Right lobe of liver (tissue), 6 donors: Measurements from ENCODE around the gene TBCCD1. TPM values are rescaled to one million over a fixed set of nuclear protein-coding genes. Genes with fewer than 3 reads are reported as not detected.

Experiments
- ATAC-seq, 4 donors: fragments of 200-7000 bp; cut with Tn5 transposase; one replicate each; pipeline ENCODE4 v1.9.1; 2020; ENCODE audit warnings: mild to moderate bottlenecking in 4 of 4, moderate library complexity in 4 of 4
- DNase-seq, 3 donors: peaks; one replicate each; pipeline ENCODE4 v3.0.0-alpha.2; 2020
- H3K27ac ChIP-seq, 3 donors: fragments of 200-600 bp; one replicate each; pipeline ENCODE4 v1.8.0; 2022
- H3K27me3 ChIP-seq, 2 donors: fragments of 200-600 bp; one replicate each; pipeline ENCODE4 v1.8.0; 2022
- H3K36me3 ChIP-seq, 4 donors: fragments of 200-600 bp; sonication (generic) in 1 of 4; one replicate each; pipeline versions ENCODE4 v1.5.1 to v1.8.0; 2017 to 2022; ENCODE audit warnings: control low read depth in 1 of 4
- H3K4me1 ChIP-seq, 4 donors: fragments of 200-600 bp; sonication (generic) in 1 of 4; one replicate each; pipeline versions ENCODE4 v1.5.1 to v1.8.0; 2017 to 2022; ENCODE audit warnings: control low read depth in 1 of 4
- H3K4me3 ChIP-seq, 3 donors: fragments of 200-600 bp; one replicate each; pipeline ENCODE4 v1.8.0; 2022
- H3K9me3 ChIP-seq, 4 donors: fragments of 200-600 bp; sonication (generic) in 1 of 4; one replicate each; pipeline versions ENCODE4 v1.5.1 to v1.8.0; 2017 to 2022; ENCODE audit warnings: control low read depth in 1 of 4
- POLR2A ChIP-seq: fragments of 450-650 bp; IDR thresholded peaks from one replicate; pipeline ENCODE4 v1.6.1; 2017; ENCODE audit warnings: antibody characterized with exemption, mild to moderate bottlenecking
- WGBS: methylation state at CpG from one replicate; pipeline ENCODE4 v1.1.6; 2018; ENCODE audit warnings: low coverage, low lambda C conversion rate; ENCODE audit not compliant: insufficient coverage; ENCODE audit errors: missing lambda C conversion rate; 5-methylcytosine and 5-hydroxymethylcytosine counted together
- intact Hi-C, 2 donors: fragments of 100-400 bp; cut with DNase I; formaldehyde crosslinking; loops; one replicate each; pipeline versions ENCODE4 v1.11.2 to v1.14.1; 2022
- total RNA-seq, 6 experiments: library from RNA; depleted of rRNA in 2 of 6; stranded (reverse); fragments of >200 nt in 2 of 6; fragmentation: NEBNext Ultra II Directional in 3 of 6; extraction: Animal tissue kit (Norgen Biotek cat#: 25700) in 3 of 6; gene quantifications; one replicate each; pipeline versions ENCODE4 v1.1.0 to v1.2.4, GENCODE V29; 2016 to 2023
- TF ChIP-seq, protein P1 (sequence below), 4 donors: fragments of 200-600 bp in 3 of 4; fragments of 450-650 bp in 1 of 4; IDR thresholded peaks; one replicate each; pipeline versions ENCODE4 v1.5.1 to v1.8.0; 2016 to 2022; ENCODE audit warnings: antibody characterized with exemption in 4 of 4, mild to moderate bottlenecking in 2 of 4
- donor health status: DM: no; HTN: yes; CAD: no.
- donor health status: DM: no; HTN: no; CAD: no.
- donor health status: DM: no; HTN: no; CAD: no.
- donor health status: DM: no; HTN: yes; CAD: no.
- donor health status: DM: no; HTN: yes; CAD: no.

TBCCD1 gene
- total RNA-seq, 6 experiments from 2014 or later, result 6.7 to 8.7 (median 7.5) TPM

DNA sequence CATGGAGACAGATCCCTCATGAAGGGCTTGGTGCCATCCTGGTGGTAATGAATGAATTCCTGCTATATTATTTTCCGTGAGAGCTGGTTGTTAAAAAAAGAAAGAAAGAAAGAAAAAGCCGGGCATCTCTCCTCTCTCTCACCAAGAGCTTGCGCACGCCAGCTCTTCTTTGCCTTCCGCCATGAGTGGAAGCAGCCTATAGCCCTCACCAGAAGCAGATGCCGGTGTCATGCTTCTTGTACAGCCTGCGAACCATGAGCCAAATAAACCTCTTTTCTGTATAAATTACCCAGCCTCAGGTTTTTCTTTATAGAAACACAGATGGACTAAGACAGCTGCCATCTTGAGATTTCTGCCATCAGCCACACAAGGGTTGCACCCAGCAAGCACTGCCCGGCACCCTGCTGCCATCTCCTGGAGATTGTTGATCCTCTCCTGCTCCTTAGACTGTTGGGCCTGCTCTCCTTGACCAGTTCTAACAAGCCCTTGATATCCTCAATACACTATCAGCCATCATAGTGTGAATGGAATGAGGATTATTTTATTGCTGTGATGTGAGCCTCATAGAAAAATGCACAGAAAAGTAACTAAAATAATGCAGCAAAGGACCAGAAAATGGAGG lies 42.2 kb upstream of the TBCCD1 start:
- TF ChIP-seq POLR2A, result no peak
- TF ChIP-seq, protein P1, sequence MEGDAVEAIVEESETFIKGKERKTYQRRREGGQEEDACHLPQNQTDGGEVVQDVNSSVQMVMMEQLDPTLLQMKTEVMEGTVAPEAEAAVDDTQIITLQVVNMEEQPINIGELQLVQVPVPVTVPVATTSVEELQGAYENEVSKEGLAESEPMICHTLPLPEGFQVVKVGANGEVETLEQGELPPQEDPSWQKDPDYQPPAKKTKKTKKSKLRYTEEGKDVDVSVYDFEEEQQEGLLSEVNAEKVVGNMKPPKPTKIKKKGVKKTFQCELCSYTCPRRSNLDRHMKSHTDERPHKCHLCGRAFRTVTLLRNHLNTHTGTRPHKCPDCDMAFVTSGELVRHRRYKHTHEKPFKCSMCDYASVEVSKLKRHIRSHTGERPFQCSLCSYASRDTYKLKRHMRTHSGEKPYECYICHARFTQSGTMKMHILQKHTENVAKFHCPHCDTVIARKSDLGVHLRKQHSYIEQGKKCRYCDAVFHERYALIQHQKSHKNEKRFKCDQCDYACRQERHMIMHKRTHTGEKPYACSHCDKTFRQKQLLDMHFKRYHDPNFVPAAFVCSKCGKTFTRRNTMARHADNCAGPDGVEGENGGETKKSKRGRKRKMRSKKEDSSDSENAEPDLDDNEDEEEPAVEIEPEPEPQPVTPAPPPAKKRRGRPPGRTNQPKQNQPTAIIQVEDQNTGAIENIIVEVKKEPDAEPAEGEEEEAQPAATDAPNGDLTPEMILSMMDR (IDR thresholded peaks at IDR 0.05), result peak; percentile 23 to 64 (median 40)
- Histone ChIP-seq H3K27ac (peak overlapping the region in 1 of 3 donors; percentile 48), H3K4me3 (no peak overlapping the region), H3K36me3 (no peaks in the 10 kb centered on the region), H3K4me1 (peaks cover 0 to 56% (median 27%) of the 10 kb centered on the region in 4 donors), H3K9me3 (no peaks in the 10 kb centered on the region), H3K27me3 (no peaks in the 10 kb centered on the region)
- WGBS, result 88% methylated on average over 7 of the region's 8 CpGs
- intact Hi-C loops, result no loop called here
- ATAC-seq (peak; percentile 22 to 56 (median 34)), DNase-seq (peak; percentile 47 to 67 (median 67))

GRCh38 chr3:186608624-186609215 lies 41.6 kb upstream of the TBCCD1 start:
- Histone ChIP-seq H3K4me1 (peaks cover 0 to 63% (median 27%) of the 10 kb centered on the region in 4 donors), H3K4me3 (no peak overlapping the region), H3K36me3 (no peaks in the 10 kb centered on the region), H3K27me3 (no peaks in the 10 kb centered on the region), H3K9me3 (no peaks in the 10 kb centered on the region), H3K27ac (peak overlapping the region; percentile 20 to 48 (median 22))
- WGBS, result 41% methylated on average over 2 of the region's 2 CpGs
- TF ChIP-seq, protein P1 (IDR thresholded peaks at IDR 0.05), result no peak
- no peak for TF ChIP-seq POLR2A
- intact Hi-C loops, result no loop called here
- ATAC-seq, result peak in 2 of 4 donors; percentile 13 to 30
- no peak for DNase-seq

DNA sequence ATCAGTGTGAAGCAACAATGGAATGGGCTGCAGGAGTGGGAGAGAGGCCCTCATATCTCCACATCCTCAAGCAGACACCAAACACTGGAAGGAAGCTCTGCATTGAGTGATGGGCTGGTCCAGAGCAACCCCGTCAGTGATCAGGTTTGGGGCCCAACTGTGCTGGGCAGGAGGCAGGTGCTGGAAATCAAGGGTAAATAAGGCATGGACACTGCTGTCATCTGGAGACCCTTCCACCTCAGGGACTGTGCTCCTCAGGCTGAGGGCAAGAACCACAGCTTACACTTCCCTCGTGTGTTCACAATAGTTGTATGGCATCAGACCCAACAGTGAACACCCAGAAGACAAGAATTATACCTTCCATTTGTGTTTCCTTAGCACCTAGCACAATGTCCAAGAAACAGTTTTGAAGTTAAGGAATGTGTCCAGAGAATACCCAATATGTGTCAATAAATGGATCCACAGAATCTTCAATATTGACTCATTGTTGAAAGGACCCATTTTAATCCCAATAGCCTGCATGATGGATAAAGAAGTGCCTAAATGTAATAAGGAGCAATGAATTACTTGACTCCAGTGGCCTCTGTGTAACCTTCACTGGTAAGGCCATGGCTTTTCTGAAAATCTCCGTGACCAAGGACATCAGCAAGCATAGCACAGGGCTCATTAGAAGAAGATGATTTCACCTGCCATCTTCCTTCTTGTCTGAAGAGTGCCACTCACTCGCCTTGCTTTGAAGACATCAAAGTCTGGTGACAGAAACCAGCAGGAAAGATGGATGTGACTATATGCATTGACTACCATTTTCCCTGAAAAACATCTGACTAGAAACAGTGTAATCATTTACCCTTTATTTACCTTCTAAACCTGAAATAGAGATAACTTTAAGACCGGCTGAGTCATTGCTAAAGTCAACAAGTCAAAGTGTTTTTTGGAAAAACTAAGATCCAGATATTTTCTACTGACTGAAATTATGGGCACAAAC lies 38.7 kb upstream of the TBCCD1 start:
- Histone ChIP-seq H3K27ac (peak overlapping the region; percentile 69 to 85 (median 83)), H3K36me3 (no peaks in the 10 kb centered on the region), H3K9me3 (no peaks in the 10 kb centered on the region), H3K27me3 (no peaks in the 10 kb centered on the region), H3K4me3 (no peak overlapping the region), H3K4me1 (peaks cover 0 to 59% (median 18%) of the 10 kb centered on the region in 4 donors)
- TF ChIP-seq, protein P1 (IDR thresholded peaks at IDR 0.05), result no peak
- no peak for TF ChIP-seq POLR2A
- 50% methylated on average over 4 of the region's 5 CpGs for WGBS
- ATAC-seq, result peak; percentile 53 to 73 (median 66)
- DNase-seq, result no peak
- intact Hi-C loops, result no loop called here

DNA sequence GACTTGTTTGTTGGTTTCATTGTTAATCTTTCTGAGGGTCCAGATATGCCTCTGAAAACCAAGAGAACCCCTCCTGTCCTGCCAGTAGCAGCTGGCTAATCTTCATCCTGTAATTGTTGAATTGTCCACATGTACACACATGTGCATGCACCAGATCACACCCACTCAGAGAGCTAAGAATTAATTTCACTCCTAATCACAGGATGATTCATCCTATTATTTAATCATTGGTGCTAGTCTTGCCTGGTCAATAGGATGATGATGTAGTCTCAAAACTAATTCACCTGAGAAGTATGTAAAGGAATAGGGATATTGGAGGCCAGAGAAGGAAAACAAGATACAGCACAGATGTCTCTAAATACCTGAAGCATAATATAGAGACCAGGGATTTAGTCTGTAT lies 37.9 kb upstream of the TBCCD1 start:
- ATAC-seq (peak in 1 of 4 donors; percentile 63), DNase-seq (no peak)
- Histone ChIP-seq H3K27ac (peak overlapping the region; percentile 69 to 85 (median 83)), H3K4me3 (no peak overlapping the region), H3K9me3 (no peaks in the 10 kb centered on the region), H3K4me1 (peaks cover 0 to 66% (median 20%) of the 10 kb centered on the region in 4 donors), H3K36me3 (no peaks in the 10 kb centered on the region), H3K27me3 (no peaks in the 10 kb centered on the region)
- intact Hi-C loops, result no loop called here
- TF ChIP-seq, protein P1 (IDR thresholded peaks at IDR 0.05), result no peak
- no peak for TF ChIP-seq POLR2A
